Ishikawa (cell line): ENCODE data around the gene RTN4RL1.
A peak's percentile ranks its signal among the peaks of the same experiment; 100 is the strongest.

Source experiments
- CEBPB ChIP-seq: IDR thresholded peaks from 2 replicates; pipeline ENCODE4 v1.6.1; 2012
- CREB1 ChIP-seq: IDR thresholded peaks from 2 replicates; pipeline ENCODE4 v1.6.1; 2012; ENCODE audit warnings: low read depth
- EGR1 ChIP-seq: IDR thresholded peaks from 2 replicates; pipeline ENCODE4 v1.6.1; 2012
- EP300 ChIP-seq: IDR thresholded peaks from 2 replicates; pipeline ENCODE4 v1.6.1; 2012; ENCODE audit warnings: borderline replicate concordance
- FOXM1 ChIP-seq: IDR thresholded peaks from 2 replicates; pipeline ENCODE4 v1.6.1; 2012; ENCODE audit warnings: low read depth, borderline replicate concordance
- MAX ChIP-seq: IDR thresholded peaks from 2 replicates; pipeline ENCODE4 v1.6.1; 2012
- NFIC ChIP-seq: IDR thresholded peaks from 2 replicates; pipeline ENCODE4 v1.6.1; 2012
- RAD21 ChIP-seq: IDR thresholded peaks from 2 replicates; pipeline ENCODE4 v1.6.1; 2012; ENCODE audit warnings: low read depth
- REST ChIP-seq: IDR thresholded peaks from 2 replicates; pipeline ENCODE4 v1.6.1; 2012; ENCODE audit warnings: low read depth, mild to moderate bottlenecking
- TAF1 ChIP-seq: IDR thresholded peaks from 2 replicates; pipeline ENCODE4 v1.6.1; 2012; ENCODE audit warnings: low read depth, mild to moderate bottlenecking
- TCF12 ChIP-seq: IDR thresholded peaks from 2 replicates; pipeline ENCODE4 v1.6.1; 2012; ENCODE audit warnings: low read depth
- TEAD4 ChIP-seq: IDR thresholded peaks from 2 replicates; pipeline ENCODE4 v1.6.1; 2012
- USF1 ChIP-seq: IDR thresholded peaks from 2 replicates; pipeline ENCODE4 v1.6.1; 2012
- YY1 ChIP-seq: IDR thresholded peaks from 2 replicates; pipeline ENCODE4 v1.6.1; 2012; ENCODE audit warnings: low read depth
- ZBTB7A ChIP-seq: IDR thresholded peaks from 2 replicates; pipeline ENCODE4 v1.6.1; 2012; ENCODE audit warnings: low read depth

RTN4RL1 gene

GRCh38 chr17:2062571-2063183 lies 37.5 kb upstream of the RTN4RL1 start:
- TF ChIP-seq YY1, result 0 out of 2 replicates have a peak, but pooled peaks have one; percentile 11
- TF ChIP-seq USF1, result no peak
- peak; percentile 81 for TF ChIP-seq TEAD4
- no peak for TF ChIP-seq CREB1
- TF ChIP-seq EP300, result peak; percentile 91
- peak; percentile 61; the same call in 1 of the 2 replicates for TF ChIP-seq FOXM1
- no peak for TF ChIP-seq REST
- peak; percentile 97 for TF ChIP-seq ZBTB7A
- peak; percentile 99 for TF ChIP-seq EGR1
- TF ChIP-seq RAD21, result no peak
- TF ChIP-seq TCF12, result peak; percentile 91
- TF ChIP-seq NFIC, result peak; percentile 89

- TF ChIP-seq TCF12 (no peak), EGR1 (no peak), FOXM1 (no peak), TAF1 (no peak), RAD21 (no peak), USF1 (no peak), YY1 (no peak), NFIC (no peak), REST (no peak), ZBTB7A (no peak), CREB1 (no peak), CEBPB (no peak), TEAD4 (no peak), EP300 (no peak), MAX (no peak)
Measured at GRCh38 chr17:2061441-2061958, 36.4 kb upstream of the RTN4RL1 start.

- TF ChIP-seq TEAD4, result no peak
- no peak for TF ChIP-seq RAD21
- TF ChIP-seq YY1, result no peak
- TF ChIP-seq MAX, result no peak
- no peak for TF ChIP-seq USF1
- TF ChIP-seq EGR1, result no peak
- TF ChIP-seq CREB1, result no peak
- no peak for TF ChIP-seq NFIC
- TF ChIP-seq EP300, result no peak
- no peak for TF ChIP-seq REST
- TF ChIP-seq FOXM1, result no peak
Measured at GRCh38 chr17:2060681-2061440, 35.7 kb upstream of the RTN4RL1 start.
